HG03196 (cell line): ENCODE results near the gene CAB39L.

Experiments used
- ATAC-seq: cut with Tn5 transposase; IDR thresholded peaks from one replicate; pipeline ENCODE4 v1.9.1; 2021; ENCODE audit not compliant: unreplicated experiment

The CAB39L gene

DNA sequence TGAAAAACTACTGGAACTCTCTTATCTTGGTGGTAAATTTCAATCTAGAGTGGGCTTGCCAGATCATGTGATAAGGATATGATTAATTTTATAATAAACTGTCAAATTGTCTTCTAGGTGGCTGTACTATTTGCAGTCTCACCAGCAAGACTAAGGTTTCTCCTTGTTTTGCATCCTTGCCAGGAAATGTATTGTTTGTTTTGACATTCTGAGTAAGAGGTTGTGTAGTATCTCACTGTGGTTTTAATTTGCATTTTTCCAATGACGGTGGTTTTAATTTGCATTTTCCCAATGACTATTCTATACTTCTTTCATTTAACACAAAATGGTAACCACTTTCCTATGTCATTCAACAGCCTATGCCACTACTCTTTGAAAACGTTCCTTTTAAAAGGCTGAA, 2.0 kb downstream of the CAB39L start:
- no peak for ATAC-seq

GRCh38 chr13:49441312-49441711, 2.6 kb downstream of the CAB39L start:
- no peak for ATAC-seq

DNA sequence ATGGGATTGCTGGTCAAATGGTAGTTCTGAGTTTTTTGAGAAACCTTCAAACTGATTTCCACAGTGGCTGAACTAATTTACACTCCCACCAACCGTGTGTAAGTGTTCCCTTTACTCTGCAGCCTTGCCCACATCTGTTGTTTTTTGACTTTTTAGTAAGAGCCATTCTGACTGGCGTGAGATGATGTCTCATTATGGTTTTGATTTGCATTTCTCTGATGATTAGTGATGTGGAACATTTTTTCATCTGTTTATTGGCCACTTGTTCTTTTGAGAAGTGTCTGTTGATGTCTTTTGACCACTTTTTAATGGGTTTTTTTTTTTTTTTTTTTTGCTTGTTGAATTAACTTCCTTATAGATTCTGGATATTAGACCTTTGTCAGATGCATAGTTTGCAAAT, 4.3 kb downstream of the CAB39L start:
- no peak for ATAC-seq

DNA sequence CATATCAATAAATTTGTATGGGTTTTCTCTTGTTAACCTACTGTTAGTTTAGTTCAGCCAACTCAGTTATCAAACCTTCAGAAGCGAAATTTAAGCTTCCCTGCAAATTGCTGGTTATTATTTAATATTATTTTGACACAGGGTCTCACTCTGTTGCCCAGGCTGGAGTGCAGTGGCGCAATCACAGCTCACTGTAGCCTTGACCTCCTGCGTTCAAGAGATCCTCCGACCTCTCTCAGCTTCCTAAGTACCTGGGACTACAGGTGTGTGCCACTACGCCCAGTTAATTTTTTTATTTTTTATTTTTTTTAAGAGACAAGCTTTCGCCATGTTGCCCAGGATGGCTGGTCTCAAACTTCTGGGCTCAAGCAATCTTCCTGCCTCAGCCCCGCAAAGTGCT, 6.2 kb downstream of the CAB39L start:
- ATAC-seq: no peak

DNA sequence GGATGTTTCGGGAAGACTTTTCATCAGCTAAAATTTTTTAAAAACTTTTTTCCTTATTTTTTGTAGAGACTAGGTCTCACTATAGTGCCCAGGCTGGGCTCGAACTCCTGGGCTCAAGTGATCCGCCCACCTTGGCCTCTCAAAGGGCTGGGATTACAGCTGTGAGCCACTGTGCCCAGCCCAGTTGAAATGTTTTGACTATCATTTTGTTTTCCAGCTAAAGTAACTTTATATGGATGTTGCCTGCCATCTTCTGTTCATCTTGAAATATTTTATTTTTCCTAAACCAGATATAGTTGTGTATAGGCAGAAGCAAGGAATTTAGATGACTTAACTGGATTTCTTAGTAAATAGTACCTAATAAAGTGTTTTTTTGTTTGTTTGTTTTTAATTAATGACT, 7.0 kb downstream of the CAB39L start:
- ATAC-seq: no peak

- no peak for ATAC-seq
These were observed 7.9 kb downstream of the CAB39L start for GRCh38 chr13:49435992-49436391.

- no peak for ATAC-seq
These were observed 14.7 kb downstream of the CAB39L start for GRCh38 chr13:49429121-49429520.

DNA sequence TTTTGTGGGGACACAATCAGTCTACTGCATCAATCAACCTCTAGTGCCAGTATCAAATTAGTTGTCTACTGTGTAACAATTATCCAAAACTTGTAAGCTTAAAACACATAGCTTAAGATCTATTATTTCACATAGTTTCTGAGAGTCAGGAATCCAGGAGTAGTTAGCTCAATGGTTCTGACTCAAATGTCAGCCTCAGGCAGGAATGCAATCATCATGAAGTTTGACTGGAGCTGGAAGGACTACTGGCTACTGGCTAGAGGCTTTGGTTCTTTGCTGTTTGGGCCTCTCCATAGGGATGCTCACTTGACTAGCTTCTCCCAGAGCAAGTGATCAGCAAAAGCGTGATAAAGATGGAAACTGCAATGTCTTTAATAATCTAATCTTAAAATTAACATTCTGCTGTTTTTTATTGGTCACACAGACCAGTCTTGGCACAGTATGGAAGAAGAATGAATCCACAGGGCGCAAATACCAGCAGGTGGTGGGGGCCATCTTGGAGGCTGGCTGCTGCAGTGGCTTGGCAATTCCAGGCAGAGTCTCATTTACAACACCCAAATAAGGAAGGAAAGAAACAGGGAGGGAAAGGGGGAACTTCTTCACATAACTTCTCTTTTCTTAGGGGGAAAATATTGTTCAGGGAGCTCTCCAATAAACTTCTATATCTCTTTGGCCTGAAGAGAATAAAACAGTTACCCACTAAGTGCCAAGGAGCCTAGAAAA, 15.7 kb downstream of the CAB39L start:
- no peak for ATAC-seq

GRCh38 chr13:49424011-49424560, 19.8 kb downstream of the CAB39L start:
- no peak for ATAC-seq

DNA sequence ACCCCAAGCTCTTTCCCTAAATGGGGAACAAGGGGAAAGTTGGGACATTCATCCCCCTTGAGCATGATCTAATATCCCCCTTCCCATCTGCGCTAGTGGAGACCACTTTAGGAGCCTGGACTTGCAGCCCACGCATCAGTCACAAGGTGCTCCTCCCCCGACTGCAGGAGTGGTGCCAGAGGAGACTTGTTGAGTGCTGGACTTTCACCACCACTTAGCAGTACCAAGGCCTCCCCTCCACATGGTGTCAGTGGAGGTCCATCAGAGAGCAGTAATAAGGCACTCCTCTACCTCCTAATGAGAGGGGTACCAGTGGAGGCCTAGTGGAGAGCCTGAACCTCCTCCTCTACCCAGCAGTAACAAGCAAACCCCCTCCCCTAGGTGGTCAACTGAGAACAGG, 22.5 kb downstream of the CAB39L start:
- no peak for ATAC-seq

DNA sequence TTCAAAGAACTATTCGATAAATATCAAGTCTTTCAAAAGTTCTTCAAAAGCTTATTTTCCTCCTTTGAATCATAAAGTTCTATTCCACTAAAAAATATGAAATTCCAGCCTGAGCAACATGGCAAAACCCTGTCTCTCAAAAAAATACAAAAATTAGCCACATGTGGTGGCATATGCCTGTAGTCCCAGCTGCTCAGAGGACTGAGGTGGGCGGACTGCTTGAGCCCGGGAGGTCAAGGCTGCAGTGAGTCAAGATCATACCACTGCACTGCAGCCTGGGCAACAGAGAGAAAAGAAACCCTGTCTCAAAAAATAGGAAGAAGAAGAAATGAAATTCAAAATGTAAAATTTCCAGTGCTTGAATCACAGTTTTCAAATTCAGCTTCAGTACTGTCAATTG, 24.6 kb downstream of the CAB39L start:
- ATAC-seq: no peak

DNA sequence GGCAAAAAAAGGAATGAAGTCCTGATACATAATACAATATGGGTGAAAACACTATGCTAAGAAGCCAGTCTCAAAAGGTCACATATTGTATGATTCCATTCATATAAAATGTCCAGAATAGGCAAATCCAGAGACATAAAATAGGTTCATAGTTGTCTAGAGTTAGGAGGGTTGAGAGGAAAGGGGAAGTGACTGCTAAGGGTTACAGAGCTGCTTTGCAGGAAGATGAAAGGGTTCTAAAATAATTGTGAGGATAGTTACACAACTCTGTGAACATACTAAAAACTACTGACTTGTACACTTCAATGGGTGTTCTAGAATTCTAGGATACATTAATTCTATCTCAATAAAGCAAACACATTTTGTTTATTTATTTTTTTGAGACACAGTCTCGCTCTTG, 25.7 kb downstream of the CAB39L start:
- ATAC-seq: no peak

GRCh38 chr13:49417161-49417560, 26.7 kb downstream of the CAB39L start:
- ATAC-seq: no peak

DNA sequence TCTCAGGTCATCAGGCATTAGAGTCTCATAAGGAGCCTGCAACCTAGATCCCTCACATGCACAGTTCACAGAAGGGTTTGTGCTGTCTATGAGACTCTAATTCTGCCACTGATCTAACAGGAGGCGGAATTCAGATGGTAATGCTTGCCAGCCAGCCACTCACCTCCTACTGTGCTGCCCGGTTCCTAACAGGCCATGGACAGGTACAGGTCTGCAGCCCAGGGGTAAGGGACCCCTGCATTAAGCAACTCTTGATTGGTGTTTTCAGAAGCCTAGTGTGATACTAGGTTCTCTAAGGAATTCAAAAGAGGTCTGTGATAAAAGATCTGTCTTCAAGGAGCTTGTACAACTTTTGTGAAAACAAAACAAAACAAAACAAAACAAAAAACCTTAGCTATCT, 31.1 kb downstream of the CAB39L start:
- ATAC-seq: no peak

DNA sequence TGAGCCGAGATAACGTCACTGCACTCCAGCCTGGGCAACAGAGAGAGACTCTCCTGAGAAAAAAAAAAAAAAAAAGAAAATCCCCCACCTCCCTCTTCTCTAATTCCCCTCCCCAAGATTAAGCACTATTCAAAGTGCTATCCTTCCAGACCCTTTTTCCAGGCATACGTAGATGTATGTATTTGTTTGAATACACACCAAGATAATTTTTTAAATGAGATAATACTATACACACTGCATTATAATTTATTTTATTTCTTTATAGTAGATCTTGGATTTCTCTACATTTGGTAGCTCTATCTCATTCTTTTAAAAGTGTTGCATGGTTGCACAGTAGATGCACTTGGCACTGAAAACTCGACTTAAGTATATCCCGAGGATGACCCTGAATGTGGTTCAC, 32.5 kb downstream of the CAB39L start:
- ATAC-seq: no peak

DNA sequence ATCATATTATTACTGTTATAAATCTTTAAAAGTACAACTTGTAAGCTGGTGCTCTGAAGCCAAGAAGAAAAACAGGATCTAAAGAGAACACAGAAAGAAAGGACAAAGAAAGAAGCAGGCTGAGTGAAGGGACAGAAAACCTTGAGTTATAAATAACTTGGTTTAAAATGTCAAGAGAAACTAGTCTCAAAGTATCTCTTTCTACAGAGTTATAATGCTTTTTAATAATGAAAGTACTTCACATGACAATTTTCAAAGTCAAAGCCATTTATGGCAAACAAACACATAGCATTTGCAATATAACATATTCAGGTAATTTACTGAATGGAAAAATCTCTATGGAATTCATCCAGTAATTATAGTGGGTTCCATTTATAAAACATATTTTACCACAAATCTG, 33.4 kb downstream of the CAB39L start:
- ATAC-seq: no peak

- no peak for ATAC-seq
These were observed 33.9 kb downstream of the CAB39L start for GRCh38 chr13:49410006-49410405.

GRCh38 chr13:49409008-49409407, 34.9 kb downstream of the CAB39L start:
- ATAC-seq: no peak

- ATAC-seq: no peak
These were observed 35.9 kb downstream of the CAB39L start for GRCh38 chr13:49407936-49408335.

- ATAC-seq: no peak
These were observed 36.8 kb downstream of the CAB39L start for GRCh38 chr13:49407068-49407467.

DNA sequence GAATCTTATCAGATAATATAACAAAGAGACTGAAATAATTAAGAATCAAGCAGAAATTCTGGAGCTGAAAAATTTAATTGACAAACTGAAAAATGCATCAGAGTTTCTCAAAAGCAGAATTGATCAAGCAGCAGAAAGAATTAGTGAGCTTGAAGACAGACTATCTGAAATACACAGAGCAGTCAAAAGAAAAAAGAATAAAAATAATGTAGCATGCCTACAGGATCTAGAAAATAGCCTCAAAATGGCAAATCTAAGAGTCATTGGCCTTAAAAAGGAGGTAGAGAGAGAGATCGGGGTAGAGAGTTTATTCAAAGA, 39.2 kb downstream of the CAB39L start:
- ATAC-seq: no peak

- ATAC-seq: no peak
These were observed 39.7 kb downstream of the CAB39L start for GRCh38 chr13:49403996-49404702.
